ENCODE data around the gene MUL1. TPM values are rescaled to one million over a fixed set of nuclear protein-coding genes. Genes with fewer than 3 reads are reported as not detected.

MUL1 gene
- total RNA-seq, 2 donors from 2014 or later, result 15.6 to 19.8 TPM

- no peak for DNase-seq
- no peak for TF ChIP-seq CTCF (conservative IDR thresholded peaks at IDR 0.05)
- no peaks in the 10 kb centered on the region for H3K4me1 ChIP-seq (ENCODE audit: control insufficient read depth, insufficient read depth, low read length)
- H3K9ac ChIP-seq (ENCODE audit: extremely low read depth, low read length, poor library complexity, severe bottlenecking), result no peak overlapping the region
- H3K27me3 ChIP-seq (ENCODE audit: control insufficient read depth, insufficient read depth, low read length, poor library complexity, severe bottlenecking), result peaks cover 21% of the 10 kb centered on the region
- no peak overlapping the region for H3K4me3 ChIP-seq (ENCODE audit: low read length)
- Mint-ChIP-seq H3K4me3 (no peak overlapping the region), H3K36me3 (ENCODE audit: low read depth) (peaks cover 18% of the 10 kb centered on the region), H3K27ac (no peak overlapping the region), H3K4me1 (no peaks in the 10 kb centered on the region), H3K27me3 (ENCODE audit: insufficient read depth) (peaks cover 24% of the 10 kb centered on the region), H3K9me3 (no peaks in the 10 kb centered on the region)
- H3K9me3 ChIP-seq (ENCODE audit: control insufficient read depth, low read length), result no peaks in the 10 kb centered on the region
- WGBS, 2 experiments (ENCODE audit: insufficient coverage in 1 of 2, insufficient read length in 1 of 2), result 86 to 93% methylated on average over 4 to 8 of the region's 8 CpGs
- no peak overlapping the region for H3K27ac ChIP-seq (ENCODE audit: low read depth, low read length)
- H3K36me3 ChIP-seq (ENCODE audit: control insufficient read depth, insufficient read depth, low read length), result peaks cover 25% of the 10 kb centered on the region
Measured at GRCh38 chr1:20496241-20496661, 11.7 kb downstream of the MUL1 start.

GRCh38 chr1:20495661-20496060, 12.3 kb downstream of the MUL1 start:
- no peak overlapping the region for H3K9ac ChIP-seq (ENCODE audit: extremely low read depth, low read length, poor library complexity, severe bottlenecking)
- Mint-ChIP-seq H3K27me3 (ENCODE audit: insufficient read depth) (peaks cover 30% of the 10 kb centered on the region), H3K9me3 (no peaks in the 10 kb centered on the region), H3K27ac (no peak overlapping the region), H3K4me1 (no peaks in the 10 kb centered on the region), H3K4me3 (no peak overlapping the region), H3K36me3 (ENCODE audit: low read depth) (peaks cover 14% of the 10 kb centered on the region)
- peaks cover 21% of the 10 kb centered on the region for H3K36me3 ChIP-seq (ENCODE audit: control insufficient read depth, insufficient read depth, low read length)
- no peak for DNase-seq
- no peak overlapping the region for H3K4me3 ChIP-seq (ENCODE audit: low read length)
- no peaks in the 10 kb centered on the region for H3K4me1 ChIP-seq (ENCODE audit: control insufficient read depth, insufficient read depth, low read length)
- 89 to 97% methylated on average over 1 of the region's 1 CpG for WGBS, 2 experiments (ENCODE audit: insufficient coverage in 1 of 2, insufficient read length in 1 of 2)
- H3K9me3 ChIP-seq (ENCODE audit: control insufficient read depth, low read length), result no peaks in the 10 kb centered on the region
- no peak for TF ChIP-seq CTCF (conservative IDR thresholded peaks at IDR 0.05)
- peaks cover 24% of the 10 kb centered on the region for H3K27me3 ChIP-seq (ENCODE audit: control insufficient read depth, insufficient read depth, low read length, poor library complexity, severe bottlenecking)
- H3K27ac ChIP-seq (ENCODE audit: low read depth, low read length), result no peak overlapping the region

- Mint-ChIP-seq H3K9me3 (no peaks in the 10 kb centered on the region), H3K36me3 (ENCODE audit: low read depth) (peaks cover 8% of the 10 kb centered on the region), H3K4me3 (no peak overlapping the region), H3K27ac (no peak overlapping the region), H3K27me3 (ENCODE audit: insufficient read depth) (peaks cover 38% of the 10 kb centered on the region), H3K4me1 (no peaks in the 10 kb centered on the region)
- Histone ChIP-seq H3K9me3 (ENCODE audit: control insufficient read depth, low read length) (no peaks in the 10 kb centered on the region), H3K4me3 (ENCODE audit: low read length) (no peak overlapping the region), H3K36me3 (ENCODE audit: control insufficient read depth, insufficient read depth, low read length) (peaks cover 13% of the 10 kb centered on the region), H3K27me3 (ENCODE audit: control insufficient read depth, insufficient read depth, low read length, poor library complexity, severe bottlenecking) (peaks cover 33% of the 10 kb centered on the region), H3K27ac (ENCODE audit: low read depth, low read length) (no peak overlapping the region), H3K4me1 (ENCODE audit: control insufficient read depth, insufficient read depth, low read length) (no peaks in the 10 kb centered on the region), H3K9ac (ENCODE audit: extremely low read depth, low read length, poor library complexity, severe bottlenecking) (no peak overlapping the region)
- WGBS, 2 experiments (ENCODE audit: insufficient coverage in 1 of 2, insufficient read length in 1 of 2), result 77 to 93% methylated on average over 2 to 5 of the region's 5 CpGs
- TF ChIP-seq CTCF (conservative IDR thresholded peaks at IDR 0.05), result no peak
- DNase-seq, result no peak
Measured at GRCh38 chr1:20494609-20495311, 13.2 kb downstream of the MUL1 start.
